ENCODE measurements around the gene SYPL2.

DNA sequence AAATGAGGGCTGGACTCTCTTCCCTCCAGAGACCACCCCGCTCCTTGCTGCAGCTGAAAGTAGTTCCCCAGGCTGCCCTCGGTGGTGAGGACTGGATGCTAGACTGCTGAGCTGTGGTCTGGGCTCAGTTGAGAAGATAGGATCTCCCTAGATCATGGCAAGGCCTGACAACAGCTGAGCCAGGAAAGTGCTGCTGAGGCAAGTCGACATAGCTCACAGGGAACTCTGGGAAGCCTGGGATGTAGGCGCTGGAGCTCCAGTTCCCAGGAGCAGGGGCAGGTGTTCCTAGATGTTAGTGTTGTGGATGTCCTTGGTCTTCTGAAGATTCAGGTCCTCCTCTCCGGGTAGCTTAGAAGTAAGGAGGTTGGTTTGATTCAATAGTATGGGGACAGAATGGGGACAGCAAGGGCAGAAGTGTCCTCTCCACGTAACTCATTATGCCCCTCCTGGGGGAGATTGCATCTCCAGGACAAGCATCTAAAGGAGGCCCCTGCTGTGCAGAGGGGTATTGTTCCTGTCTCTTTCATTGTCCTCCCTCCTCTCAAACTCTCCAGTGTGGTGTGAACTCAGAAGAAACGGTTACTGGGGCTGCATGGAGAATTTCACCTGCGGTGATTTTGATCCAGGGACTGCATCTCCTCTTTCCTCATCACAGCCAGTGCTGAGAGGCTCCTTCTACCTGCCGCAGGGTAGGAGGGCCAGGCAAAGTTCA lies 31.3 kb downstream of the SYPL2 start:
- TF ChIP-seq, protein P1, sequence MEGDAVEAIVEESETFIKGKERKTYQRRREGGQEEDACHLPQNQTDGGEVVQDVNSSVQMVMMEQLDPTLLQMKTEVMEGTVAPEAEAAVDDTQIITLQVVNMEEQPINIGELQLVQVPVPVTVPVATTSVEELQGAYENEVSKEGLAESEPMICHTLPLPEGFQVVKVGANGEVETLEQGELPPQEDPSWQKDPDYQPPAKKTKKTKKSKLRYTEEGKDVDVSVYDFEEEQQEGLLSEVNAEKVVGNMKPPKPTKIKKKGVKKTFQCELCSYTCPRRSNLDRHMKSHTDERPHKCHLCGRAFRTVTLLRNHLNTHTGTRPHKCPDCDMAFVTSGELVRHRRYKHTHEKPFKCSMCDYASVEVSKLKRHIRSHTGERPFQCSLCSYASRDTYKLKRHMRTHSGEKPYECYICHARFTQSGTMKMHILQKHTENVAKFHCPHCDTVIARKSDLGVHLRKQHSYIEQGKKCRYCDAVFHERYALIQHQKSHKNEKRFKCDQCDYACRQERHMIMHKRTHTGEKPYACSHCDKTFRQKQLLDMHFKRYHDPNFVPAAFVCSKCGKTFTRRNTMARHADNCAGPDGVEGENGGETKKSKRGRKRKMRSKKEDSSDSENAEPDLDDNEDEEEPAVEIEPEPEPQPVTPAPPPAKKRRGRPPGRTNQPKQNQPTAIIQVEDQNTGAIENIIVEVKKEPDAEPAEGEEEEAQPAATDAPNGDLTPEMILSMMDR (IDR thresholded peaks at IDR 0.05; ENCODE audit: insufficient read depth, low read length), result no peak
- no peak for TF ChIP-seq POLR2AphosphoS5 (IDR thresholded peaks at IDR 0.05; ENCODE audit: low read depth)
- TF ChIP-seq REST (IDR thresholded peaks at IDR 0.05; ENCODE audit: insufficient replicate concordance, low read depth), result no peak
